AG04450 (cell line): Measurements from ENCODE around the gene STK38. TPM values are rescaled to one million over a fixed set of nuclear protein-coding genes. Genes with fewer than 3 reads are reported as not detected.

Source experiments
- CTCF ChIA-PET: fragments of 300-600, 350-600 bp; formaldehyde crosslinking; extraction: SDS; loops from one replicate; lab custom pipeline; 2022; ENCODE audit warnings: antibody characterized with exemption, inconsistent platforms; lab: Charles Lee
- POLR2A ChIA-PET: fragments of 350-600 bp; formaldehyde crosslinking; extraction: SDS; loops from one replicate; lab custom pipeline; 2021; ENCODE audit warnings: antibody characterized with exemption, inconsistent platforms; lab: Yijun Ruan, JAX
- DNase-seq: peaks from one replicate; pipeline ENCODE4 v3.0.0-alpha.2; 2011; ENCODE audit warnings: low read depth, low spot score
- H3K27ac ChIP-seq: one replicate; pipeline ENCODE4 v1.5.1; 2012; ENCODE audit warnings: low read depth, low read length, control low read depth
- H3K27me3 ChIP-seq: one replicate; pipeline ENCODE4 v1.6.0; 2012; ENCODE audit warnings: low read length; ENCODE audit not compliant: control insufficient read depth, insufficient read depth
- H3K4me3 ChIP-seq: 2 replicates; pipeline ENCODE4 v1.5.1; 2011; ENCODE audit warnings: mild to moderate bottlenecking, low read depth, low read length, control low read depth
- H3K9me3 ChIP-seq: 2 replicates; pipeline ENCODE4 v1.5.1; 2012; ENCODE audit warnings: low read length; ENCODE audit not compliant: control insufficient read depth, insufficient read depth
- CTCF ChIP-seq: IDR thresholded peaks from 2 replicates; pipeline ENCODE4 v1.5.1; 2011; ENCODE audit warnings: low read depth, low read length, control low read depth, inconsistent platforms
- polyA plus RNA-seq: library from polyadenylated mRNA; depleted of rRNA; stranded (reverse); fragments of >200 nt; gene quantifications from 2 replicates; pipeline ENCODE4 v1.2.3, GENCODE V29; 2011

The STK38 gene
- polyA plus RNA-seq, 1 experiment: 34.9 TPM

GRCh38 chr6:36546308-36546919, 865 bp downstream of the STK38 start:
- no peak for DNase-seq
- Histone ChIP-seq H3K27me3 (peaks cover 3% of the 10 kb centered on the region), H3K4me3 (peak overlapping the region; percentile 96), H3K9me3 (no peaks in the 10 kb centered on the region; the same call in 1 of the 2 replicates), H3K27ac (peak overlapping the region; percentile 77)
- ChIA-PET CTCF (no interaction called here), POLR2A (interaction anchor here (1.2 to 1.6 kb wide), 4 partner anchors 13 to 61 kb away, joined by 3 to 9 read pairs (median 5); no protein-coding TSS in a partner anchor)
- TF ChIP-seq CTCF: no peak

- Histone ChIP-seq H3K9me3 (no peaks in the 10 kb centered on the region; the same call in 1 of the 2 replicates), H3K4me3 (peak overlapping the region; percentile 96), H3K27me3 (peaks cover 3% of the 10 kb centered on the region), H3K27ac (no peak overlapping the region)
- CTCF ChIA-PET: no interaction called here
- TF ChIP-seq CTCF: no peak
- POLR2A ChIA-PET: interaction anchor here (0.6 to 1.6 kb wide), 5 partner anchors 12 to 61 kb away, joined by 3 to 9 read pairs (median 5); no protein-coding TSS in a partner anchor
- DNase-seq: no peak
Measured at GRCh38 chr6:36545767-36546307, 1.4 kb downstream of the STK38 start.

GRCh38 chr6:36544228-36544627, 3.1 kb downstream of the STK38 start:
- Histone ChIP-seq H3K9me3 (no peaks in the 10 kb centered on the region; the same call in 1 of the 2 replicates), H3K4me3 (no peak overlapping the region), H3K27ac (no peak overlapping the region), H3K27me3 (no peaks in the 10 kb centered on the region)
- DNase-seq: no peak
- POLR2A ChIA-PET: no interaction called here
- TF ChIP-seq CTCF: no peak
- CTCF ChIA-PET: interaction anchor here (0.6 kb wide), 1 partner anchor 149 kb away, joined by 6 read pairs; no protein-coding TSS in a partner anchor

GRCh38 chr6:36542041-36542440, 5.2 kb downstream of the STK38 start:
- POLR2A ChIA-PET: no interaction called here
- TF ChIP-seq CTCF: no peak
- no peak overlapping the region for H3K27ac ChIP-seq
- CTCF ChIA-PET: no interaction called here
- no peaks in the 10 kb centered on the region for H3K27me3 ChIP-seq
- no peak for DNase-seq
- H3K4me3 ChIP-seq: no peak overlapping the region
- no peaks in the 10 kb centered on the region; the same call in 1 of the 2 replicates for H3K9me3 ChIP-seq
